Kidney (tissue), 14 donors: ENCODE measurements around the gene SEC14L2. TPM values are rescaled to one million over a fixed set of nuclear protein-coding genes. Genes with fewer than 3 reads are reported as not detected.

ENCODE experiments used
- DNase-seq, 5 donors: peaks; one replicate each; pipeline ENCODE4 v3.0.0-alpha.2; 2013 to 2020
- FAIRE-seq: peaks from 2 replicates; lab custom pipeline; 2012; peaks lifted over from hg19 to GRCh38; lab: Jason Lieb, UNC
- H3K27ac ChIP-seq, 2 donors: one replicate each; pipeline ENCODE4 v1.7.0; 2013; ENCODE audit warnings: low read depth in 2 of 2, low read length in 2 of 2, inconsistent platforms in 1 of 2
- H3K27me3 ChIP-seq: one replicate; pipeline ENCODE4 v1.7.1; 2013; ENCODE audit warnings: low read length, inconsistent platforms; ENCODE audit not compliant: control insufficient read depth, insufficient read depth
- H3K36me3 ChIP-seq, 3 donors: one replicate each; pipeline versions ENCODE4 v1.7.0 to v1.7.1; 2013; ENCODE audit warnings: low read length in 3 of 3, control low read depth in 1 of 3, inconsistent platforms in 1 of 3; ENCODE audit not compliant: insufficient read depth in 3 of 3, control insufficient read depth in 2 of 3
- H3K4me1 ChIP-seq, 3 donors: one replicate each; pipeline versions ENCODE4 v1.7.0 to v1.7.1; 2013; ENCODE audit warnings: low read length in 3 of 3, inconsistent platforms in 1 of 3, low read depth in 1 of 3; ENCODE audit not compliant: control insufficient read depth in 2 of 3, insufficient read depth in 2 of 3
- H3K4me3 ChIP-seq, 3 donors: one replicate each; pipeline versions ENCODE4 v1.7.0 to v1.8.1; 2013; ENCODE audit warnings: low read length in 3 of 3, control low read depth in 1 of 3, inconsistent platforms in 1 of 3
- H3K9ac ChIP-seq, 3 donors: one replicate each; pipeline versions ENCODE4 v1.7.0 to v1.7.1; 2013; ENCODE audit warnings: low read length in 3 of 3, control low read depth in 1 of 3, inconsistent platforms in 1 of 3
- H3K9me3 ChIP-seq, 3 donors: one replicate each; pipeline versions ENCODE4 v1.7.0 to v1.7.1; 2013; ENCODE audit warnings: low read length in 3 of 3, control low read depth in 1 of 3, inconsistent platforms in 1 of 3; ENCODE audit not compliant: control insufficient read depth in 2 of 3, insufficient read depth in 1 of 3
- CTCF ChIP-seq: IDR thresholded peaks from 3 replicates; pipeline ENCODE4 v1.5.1; 2012; ENCODE audit warnings: mild to moderate bottlenecking, moderate library complexity, borderline replicate concordance; ENCODE audit not compliant: insufficient read depth; ENCODE audit errors: extremely low read depth
- intact Hi-C: fragments of 100-400 bp; cut with DNase I; formaldehyde crosslinking; loops from one replicate; pipeline ENCODE4 v1.11.1; 2022
- polyA plus RNA-seq: library from polyadenylated mRNA; stranded (reverse); fragments of 350-450 nt; fragmentation: Illumina TruSeq; extraction: RNeasy Lipid Tissue Mini Kit (QIAGEN cat#74804); gene quantifications from one replicate; pipeline ENCODE4 v1.2.3, GENCODE V29; 2014; ENCODE audit warnings: low read depth, low replicate concordance; ENCODE audit not compliant: insufficient read depth
- total RNA-seq: library from RNA; stranded (reverse); fragmentation: NEBNext Ultra II Directional; extraction: Animal tissue kit (Norgen Biotek cat#: 25700); gene quantifications from one replicate; pipeline ENCODE4 v1.2.1, GENCODE V29; 2021
- donor health status: control.
- donor health status: control.
- donor health status: control.
- donor health status: control.
- donor health status: control.
- donor health status: DM: yes; HTN: yes; CAD: no.
- donor health status: Normal renal cell carcinoma (clear cell type).

The SEC14L2 gene
- total and polyA plus RNA-seq, 2 donors from 2014 or later, result 13.5 to 17.3 TPM

GRCh38 chr22:30429887-30430286 is 33.1 kb downstream of the SEC14L2 start:
- no peak for FAIRE-seq
- no peak for TF ChIP-seq CTCF
- H3K36me3 ChIP-seq, result no peaks in the 10 kb centered on the region
- no peak overlapping the region for H3K9ac ChIP-seq
- H3K4me3 ChIP-seq, result no peak overlapping the region
- no peaks in the 10 kb centered on the region for H3K9me3 ChIP-seq
- H3K4me1 ChIP-seq, result peaks cover 0 to 13% (median 4%) of the 10 kb centered on the region in 3 donors
- DNase-seq, result peak in 1 of 5 donors; percentile 29
- no peak overlapping the region for H3K27ac ChIP-seq
- intact Hi-C loops, result no loop called here
- no peaks in the 10 kb centered on the region for H3K27me3 ChIP-seq

DNA sequence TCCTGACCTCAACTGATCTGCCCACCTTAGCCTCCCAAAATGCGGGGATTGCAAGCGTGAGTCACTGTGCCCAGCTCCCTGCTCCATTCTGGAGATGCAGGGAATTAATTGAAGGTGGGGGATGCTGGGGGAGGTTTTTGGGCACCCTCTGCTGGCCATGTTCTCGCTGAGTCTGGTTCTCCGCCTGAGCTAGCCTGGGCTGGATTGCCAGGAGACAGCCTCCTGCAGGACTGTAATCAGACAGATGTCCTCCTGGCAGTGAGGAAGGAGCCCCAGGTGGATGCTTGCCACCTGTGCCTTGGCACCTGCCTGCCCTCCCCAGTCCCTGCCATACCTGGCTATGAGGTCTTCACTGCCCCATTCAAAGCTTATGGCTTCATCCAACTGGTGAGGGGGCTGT is 34.1 kb downstream of the SEC14L2 start:
- intact Hi-C loops, result no loop called here
- peaks cover 0 to 11% (median 4%) of the 10 kb centered on the region in 3 donors for H3K4me1 ChIP-seq
- TF ChIP-seq CTCF, result no peak
- no peak overlapping the region for H3K27ac ChIP-seq
- H3K9me3 ChIP-seq, result no peaks in the 10 kb centered on the region
- H3K9ac ChIP-seq, result no peak overlapping the region
- DNase-seq (peak in 1 of 5 donors; percentile 39), FAIRE-seq (no peak)
- no peaks in the 10 kb centered on the region for H3K27me3 ChIP-seq
- no peak overlapping the region for H3K4me3 ChIP-seq
- no peaks in the 10 kb centered on the region for H3K36me3 ChIP-seq

DNA sequence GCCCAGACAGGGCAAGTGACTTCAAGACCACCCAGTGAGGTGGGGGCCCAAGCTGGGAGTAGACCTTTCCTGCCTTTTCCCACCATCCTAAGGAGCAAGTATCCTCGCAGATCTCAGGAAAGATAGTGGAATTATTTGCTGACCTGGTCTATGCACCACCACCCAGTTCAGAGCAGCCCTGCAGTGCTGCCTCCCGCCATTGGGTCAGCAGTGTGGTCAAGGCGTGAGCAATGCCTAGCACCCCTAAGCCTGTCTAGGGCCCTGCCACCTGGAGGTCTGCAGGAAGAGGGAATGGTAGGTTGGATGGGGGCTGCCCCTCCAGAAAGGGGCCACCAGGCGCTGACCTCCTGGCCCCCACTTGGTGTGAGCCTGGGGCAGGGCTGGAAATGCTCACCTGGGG is 35.3 kb downstream of the SEC14L2 start:
- TF ChIP-seq CTCF, result no peak
- intact Hi-C loops, result no loop called here
- Histone ChIP-seq H3K36me3 (no peaks in the 10 kb centered on the region), H3K4me3 (no peak overlapping the region), H3K27ac (no peak overlapping the region), H3K4me1 (peaks cover 0 to 3% (median 0%) of the 10 kb centered on the region in 3 donors), H3K9me3 (no peaks in the 10 kb centered on the region), H3K9ac (no peak overlapping the region), H3K27me3 (no peaks in the 10 kb centered on the region)
- peak in 1 of 5 donors; percentile 26 for DNase-seq
- no peak for FAIRE-seq

DNA sequence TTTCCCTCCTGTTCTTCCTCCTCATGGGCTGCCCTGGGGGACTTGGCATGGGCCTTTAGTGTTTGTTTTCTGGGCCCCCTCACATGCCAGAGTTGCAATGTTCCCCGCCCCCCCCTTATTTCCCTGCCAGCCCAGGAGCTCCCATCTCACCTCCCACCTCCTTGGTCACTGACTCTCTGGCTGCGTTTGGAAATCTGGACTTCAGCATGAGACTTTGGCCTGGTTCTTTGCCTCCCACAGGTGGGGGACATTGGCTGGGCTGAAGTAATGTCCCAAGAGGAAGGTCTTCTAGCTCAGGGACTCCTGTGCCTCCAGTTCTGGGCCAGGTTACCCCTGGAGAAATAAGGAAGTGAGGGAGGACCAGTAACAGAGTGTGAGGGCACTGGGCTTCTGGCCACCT is 35.7 kb downstream of the SEC14L2 start:
- DNase-seq, result peak in 2 of 5 donors; percentile 13 to 18
- Histone ChIP-seq H3K9ac (no peak overlapping the region), H3K27me3 (no peaks in the 10 kb centered on the region), H3K4me3 (no peak overlapping the region), H3K4me1 (peaks cover 0 to 3% (median 0%) of the 10 kb centered on the region in 3 donors), H3K9me3 (no peaks in the 10 kb centered on the region), H3K27ac (no peak overlapping the region), H3K36me3 (no peaks in the 10 kb centered on the region)
- no peak for TF ChIP-seq CTCF
- intact Hi-C loops, result no loop called here
- no peak for FAIRE-seq
